Measurements from ENCODE around the gene CAPN7.

DNA sequence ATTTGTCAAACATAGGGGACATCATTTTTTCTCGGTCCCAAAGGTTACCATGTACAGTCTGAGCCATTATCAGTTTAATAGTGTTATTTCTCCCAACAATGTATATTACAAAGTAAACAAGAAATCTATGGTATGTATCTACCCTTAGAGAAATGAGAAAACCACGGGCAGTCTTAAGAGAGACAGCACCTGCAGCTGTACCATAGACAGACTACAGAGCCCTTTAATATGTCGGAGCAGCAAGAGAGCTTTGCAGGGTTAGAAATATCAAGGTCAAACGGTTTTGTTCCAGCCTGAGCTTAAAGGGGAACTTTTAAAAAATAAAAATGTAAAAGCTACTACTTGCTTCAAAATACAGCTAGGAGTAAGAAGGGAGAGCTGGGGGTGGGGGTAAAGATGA is 73.2 kb downstream of the CAPN7 start:
- TF ChIP-seq, protein P1, sequence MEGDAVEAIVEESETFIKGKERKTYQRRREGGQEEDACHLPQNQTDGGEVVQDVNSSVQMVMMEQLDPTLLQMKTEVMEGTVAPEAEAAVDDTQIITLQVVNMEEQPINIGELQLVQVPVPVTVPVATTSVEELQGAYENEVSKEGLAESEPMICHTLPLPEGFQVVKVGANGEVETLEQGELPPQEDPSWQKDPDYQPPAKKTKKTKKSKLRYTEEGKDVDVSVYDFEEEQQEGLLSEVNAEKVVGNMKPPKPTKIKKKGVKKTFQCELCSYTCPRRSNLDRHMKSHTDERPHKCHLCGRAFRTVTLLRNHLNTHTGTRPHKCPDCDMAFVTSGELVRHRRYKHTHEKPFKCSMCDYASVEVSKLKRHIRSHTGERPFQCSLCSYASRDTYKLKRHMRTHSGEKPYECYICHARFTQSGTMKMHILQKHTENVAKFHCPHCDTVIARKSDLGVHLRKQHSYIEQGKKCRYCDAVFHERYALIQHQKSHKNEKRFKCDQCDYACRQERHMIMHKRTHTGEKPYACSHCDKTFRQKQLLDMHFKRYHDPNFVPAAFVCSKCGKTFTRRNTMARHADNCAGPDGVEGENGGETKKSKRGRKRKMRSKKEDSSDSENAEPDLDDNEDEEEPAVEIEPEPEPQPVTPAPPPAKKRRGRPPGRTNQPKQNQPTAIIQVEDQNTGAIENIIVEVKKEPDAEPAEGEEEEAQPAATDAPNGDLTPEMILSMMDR (IDR thresholded peaks at IDR 0.05 in 4 of 5, conservative IDR thresholded peaks at IDR 0.05 in 1 of 5), result no peak
- no peak for TF ChIP-seq POLR2A (IDR thresholded peaks at IDR 0.05)
